GM12878 (cell line): Measurements from ENCODE around the gene EMSY. TPM values are rescaled to one million over a fixed set of nuclear protein-coding genes. Genes with fewer than 3 reads are reported as not detected.

ENCODE experiments used
- CREM ChIP-seq: IDR thresholded peaks from 2 replicates; pipeline ENCODE4 v1.6.1; 2014; ENCODE audit warnings: antibody characterized with exemption, low read depth
- CUX1 ChIP-seq: IDR thresholded peaks from 2 replicates; pipeline ENCODE4 v1.6.1; 2012; ENCODE audit warnings: improper control_type of control experiment, low read depth, low read length; ENCODE audit not compliant: insufficient replicate concordance
- KAT2A ChIP-seq: conservative IDR thresholded peaks from 2 replicates; pipeline ENCODE4 v1.6.1; 2011; ENCODE audit warnings: low read depth, low read length; ENCODE audit not compliant: control insufficient read depth
- MEF2A ChIP-seq: IDR thresholded peaks from 2 replicates; pipeline ENCODE4 v1.6.1; 2011; ENCODE audit warnings: low read depth, mild to moderate bottlenecking, low read length, moderate library complexity; ENCODE audit not compliant: insufficient read depth
- NFYA ChIP-seq: IDR thresholded peaks from 2 replicates; pipeline ENCODE4 v1.6.1; 2011; ENCODE audit warnings: low read depth, mild to moderate bottlenecking, low read length, improper control_type of control experiment, borderline replicate concordance
- RCOR1 ChIP-seq: conservative IDR thresholded peaks from 2 replicates; pipeline ENCODE4 v1.6.1; 2012; ENCODE audit warnings: low read depth, low read length, improper control_type of control experiment
- polyA plus RNA-seq, 11 experiments: library from polyadenylated mRNA; depleted of rRNA in 4 of 11; unstranded in 6 of 11; stranded (reverse) in 5 of 11; fragments of >200 nt; fragmentation: Nextera tagmentation in 4 of 11; fragmentation: Illumina TruSeq in 1 of 11; extraction: Ambion mirVana in 4 of 11; extraction: Trizol in 1 of 11; gene quantifications; 1 replicate in 1 of 11; 2 replicates in 10 of 11; pipeline versions ENCODE4 v1.2.1 to v1.2.3, GENCODE V29; 2011 to 2016; ENCODE audit warnings: inconsistent platforms in 2 of 11, missing spikeins in 2 of 11, low read depth in 1 of 11
- total RNA-seq, 4 experiments: library from RNA; depleted of rRNA in 3 of 4; stranded (reverse); fragments of >200 nt in 3 of 4; fragmentation: Illumina TruSeq in 1 of 4; extraction: Trizol in 1 of 4; gene quantifications; 2 replicates each; pipeline versions ENCODE4 v1.2.1 to v1.2.3, GENCODE V29; 2013 to 2021
- TF ChIP-seq, protein P1 (sequence below): fragments of 450-650 bp; IDR thresholded peaks from 2 replicates; pipeline ENCODE4 v1.6.1; 2017; ENCODE audit warnings: antibody characterized with exemption, mild to moderate bottlenecking, moderate library complexity

EMSY gene
- total and polyA plus RNA-seq, 10 of the 15 experiments (the other 5 are each of a cell fraction or from before 2014, with no cell fraction given), result 9.3 to 26.9 (median 13.0) TPM

DNA sequence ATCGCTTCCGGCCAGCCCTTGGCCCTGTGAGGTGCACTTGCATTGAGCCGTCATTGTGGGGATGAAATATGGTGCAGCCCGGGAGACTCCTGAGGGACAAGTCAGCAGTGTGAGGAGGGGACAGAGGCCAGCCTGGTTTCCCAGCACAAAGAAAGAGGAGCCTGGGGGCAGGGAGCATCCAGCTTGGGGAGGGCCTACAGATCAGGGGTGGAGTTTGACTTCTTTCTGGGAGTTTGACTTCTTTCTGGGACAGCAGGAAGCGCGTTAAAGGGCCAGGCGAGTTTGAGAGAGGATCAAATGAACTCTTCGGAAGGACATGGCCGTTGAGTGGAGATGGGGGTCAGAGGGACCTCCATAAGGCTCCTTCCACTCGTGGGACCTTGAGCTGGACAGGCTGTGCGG lies 133.8 kb downstream of the EMSY start (continued):
- TF ChIP-seq KAT2A, result no peak
- TF ChIP-seq, protein P1, sequence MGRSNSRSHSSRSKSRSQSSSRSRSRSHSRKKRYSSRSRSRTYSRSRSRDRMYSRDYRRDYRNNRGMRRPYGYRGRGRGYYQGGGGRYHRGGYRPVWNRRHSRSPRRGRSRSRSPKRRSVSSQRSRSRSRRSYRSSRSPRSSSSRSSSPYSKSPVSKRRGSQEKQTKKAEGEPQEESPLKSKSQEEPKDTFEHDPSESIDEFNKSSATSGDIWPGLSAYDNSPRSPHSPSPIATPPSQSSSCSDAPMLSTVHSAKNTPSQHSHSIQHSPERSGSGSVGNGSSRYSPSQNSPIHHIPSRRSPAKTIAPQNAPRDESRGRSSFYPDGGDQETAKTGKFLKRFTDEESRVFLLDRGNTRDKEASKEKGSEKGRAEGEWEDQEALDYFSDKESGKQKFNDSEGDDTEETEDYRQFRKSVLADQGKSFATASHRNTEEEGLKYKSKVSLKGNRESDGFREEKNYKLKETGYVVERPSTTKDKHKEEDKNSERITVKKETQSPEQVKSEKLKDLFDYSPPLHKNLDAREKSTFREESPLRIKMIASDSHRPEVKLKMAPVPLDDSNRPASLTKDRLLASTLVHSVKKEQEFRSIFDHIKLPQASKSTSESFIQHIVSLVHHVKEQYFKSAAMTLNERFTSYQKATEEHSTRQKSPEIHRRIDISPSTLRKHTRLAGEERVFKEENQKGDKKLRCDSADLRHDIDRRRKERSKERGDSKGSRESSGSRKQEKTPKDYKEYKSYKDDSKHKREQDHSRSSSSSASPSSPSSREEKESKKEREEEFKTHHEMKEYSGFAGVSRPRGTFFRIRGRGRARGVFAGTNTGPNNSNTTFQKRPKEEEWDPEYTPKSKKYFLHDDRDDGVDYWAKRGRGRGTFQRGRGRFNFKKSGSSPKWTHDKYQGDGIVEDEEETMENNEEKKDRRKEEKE, result no peak
- TF ChIP-seq NFYA, result no peak
- no peak for TF ChIP-seq CREM
- no peak for TF ChIP-seq RCOR1
- TF ChIP-seq MEF2A, result no peak
- TF ChIP-seq CUX1, result no peak
